22Rv1 (cell line): ENCODE measurements around the gene EFEMP1.
A peak's percentile ranks its signal among the peaks of the same experiment; 100 is the strongest.

Experiments used
- H3K27ac ChIP-seq: fragments of 450-650 bp; 2 replicates; pipeline ENCODE4 v1.5.1; 2017
- ZFX ChIP-seq: fragments of 450-650 bp; IDR thresholded peaks from 2 replicates; pipeline ENCODE4 v1.6.1; 2017; ENCODE audit warnings: antibody characterized with exemption, borderline replicate concordance
- TF ChIP-seq, protein P1 (sequence below): fragments of 450-650 bp; IDR thresholded peaks from 2 replicates; pipeline ENCODE4 v1.5.1; 2017; ENCODE audit warnings: mild to moderate bottlenecking

The EFEMP1 gene

GRCh38 chr2:55961318-55961911 is 37.8 kb upstream of the EFEMP1 start:
- TF ChIP-seq, protein P1, sequence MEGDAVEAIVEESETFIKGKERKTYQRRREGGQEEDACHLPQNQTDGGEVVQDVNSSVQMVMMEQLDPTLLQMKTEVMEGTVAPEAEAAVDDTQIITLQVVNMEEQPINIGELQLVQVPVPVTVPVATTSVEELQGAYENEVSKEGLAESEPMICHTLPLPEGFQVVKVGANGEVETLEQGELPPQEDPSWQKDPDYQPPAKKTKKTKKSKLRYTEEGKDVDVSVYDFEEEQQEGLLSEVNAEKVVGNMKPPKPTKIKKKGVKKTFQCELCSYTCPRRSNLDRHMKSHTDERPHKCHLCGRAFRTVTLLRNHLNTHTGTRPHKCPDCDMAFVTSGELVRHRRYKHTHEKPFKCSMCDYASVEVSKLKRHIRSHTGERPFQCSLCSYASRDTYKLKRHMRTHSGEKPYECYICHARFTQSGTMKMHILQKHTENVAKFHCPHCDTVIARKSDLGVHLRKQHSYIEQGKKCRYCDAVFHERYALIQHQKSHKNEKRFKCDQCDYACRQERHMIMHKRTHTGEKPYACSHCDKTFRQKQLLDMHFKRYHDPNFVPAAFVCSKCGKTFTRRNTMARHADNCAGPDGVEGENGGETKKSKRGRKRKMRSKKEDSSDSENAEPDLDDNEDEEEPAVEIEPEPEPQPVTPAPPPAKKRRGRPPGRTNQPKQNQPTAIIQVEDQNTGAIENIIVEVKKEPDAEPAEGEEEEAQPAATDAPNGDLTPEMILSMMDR: peak; percentile 85
- no peak for TF ChIP-seq ZFX
- no peak overlapping the region for H3K27ac ChIP-seq

GRCh38 chr2:55958756-55959155 is 35.2 kb upstream of the EFEMP1 start:
- no peak overlapping the region for H3K27ac ChIP-seq
- no peak for TF ChIP-seq ZFX
- TF ChIP-seq, protein P1: no peak

DNA sequence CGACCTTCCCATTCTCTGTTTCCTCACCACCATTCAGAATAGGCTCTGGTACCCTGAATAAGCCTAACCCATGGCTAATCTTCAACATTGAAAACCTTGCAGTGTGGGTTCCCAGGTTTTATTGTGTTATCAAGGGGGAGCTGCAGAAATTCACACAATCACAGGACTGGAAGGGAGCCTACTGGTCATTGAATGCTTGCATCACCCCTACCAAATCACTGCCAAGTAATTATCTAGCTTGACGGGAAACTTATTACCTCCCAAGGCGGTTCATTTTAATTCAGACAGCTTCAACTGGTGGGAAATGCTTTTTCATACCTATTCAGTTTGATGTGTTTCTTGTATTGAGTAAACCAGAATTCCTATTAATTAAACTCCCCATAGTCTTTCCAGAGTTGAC is 33.6 kb upstream of the EFEMP1 start:
- H3K27ac ChIP-seq: no peak overlapping the region
- TF ChIP-seq, protein P1: no peak
- no peak for TF ChIP-seq ZFX

DNA sequence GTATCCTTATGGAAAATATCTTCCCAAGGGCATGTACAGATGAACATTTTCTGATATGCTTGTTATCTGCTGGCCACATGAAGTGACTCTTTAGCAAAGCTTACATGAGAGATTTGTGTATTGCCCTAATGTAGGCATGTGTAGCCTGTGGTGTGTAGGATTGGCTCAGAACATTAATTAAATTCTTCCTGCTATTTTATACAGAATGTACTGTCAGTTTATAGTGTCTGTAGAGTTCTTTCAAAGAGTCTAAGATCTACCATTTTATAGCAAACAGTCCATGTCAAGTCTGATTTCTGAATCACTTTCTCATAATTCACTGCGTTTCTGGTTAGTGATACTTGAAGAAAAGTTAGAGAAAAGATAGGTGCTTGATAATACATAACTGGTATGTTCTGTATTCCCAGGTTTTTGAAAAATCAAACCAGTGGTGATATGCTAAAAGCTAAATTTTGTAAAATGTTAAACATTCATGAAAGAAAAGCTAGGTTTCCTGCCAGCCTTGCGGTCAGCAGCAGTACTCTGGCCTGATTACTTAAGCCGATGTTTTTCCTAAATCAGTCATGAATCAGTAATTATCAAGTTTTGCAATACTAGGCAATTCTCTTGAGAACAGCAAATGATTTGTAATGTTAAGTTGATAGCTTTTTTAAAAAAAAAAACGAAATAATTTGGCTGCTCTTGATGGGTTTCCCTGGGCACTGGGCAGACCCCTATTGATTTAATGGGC is 30.9 kb upstream of the EFEMP1 start:
- TF ChIP-seq, protein P1: no peak
- TF ChIP-seq ZFX: no peak
- H3K27ac ChIP-seq: no peak overlapping the region

- no peak overlapping the region for H3K27ac ChIP-seq
- no peak for TF ChIP-seq ZFX
- TF ChIP-seq, protein P1: no peak
Measured at GRCh38 chr2:55952415-55952814, 28.8 kb upstream of the EFEMP1 start.

- TF ChIP-seq, protein P1: no peak
- TF ChIP-seq ZFX: no peak
- H3K27ac ChIP-seq: no peak overlapping the region
Measured at GRCh38 chr2:55951533-55951932, 28.0 kb upstream of the EFEMP1 start.

DNA sequence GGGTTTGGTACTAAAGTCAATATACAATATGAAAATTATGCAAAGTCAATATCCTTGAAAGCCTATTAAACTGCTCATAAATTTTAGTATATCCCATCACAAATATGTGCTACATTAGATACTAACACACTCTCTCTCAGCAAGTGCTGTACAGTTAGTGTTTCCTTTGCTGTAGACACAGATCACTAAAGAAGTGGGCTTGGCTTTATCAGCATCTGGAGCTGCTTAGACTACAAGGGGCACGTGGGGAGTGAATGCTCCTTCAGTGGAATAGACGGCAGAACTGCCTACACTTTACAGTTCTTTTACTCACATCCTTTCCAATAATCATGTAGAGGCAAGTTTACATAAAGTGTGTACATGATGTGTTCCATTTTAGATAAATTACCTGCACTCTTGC is 26.0 kb upstream of the EFEMP1 start:
- no peak for TF ChIP-seq ZFX
- no peak overlapping the region for H3K27ac ChIP-seq
